GM06990 (cell line): ENCODE results near the gene IL1R1.

ENCODE experiments used
- DNase-seq: peaks from one replicate; pipeline ENCODE4 v3.0.0-alpha.2; 2011; ENCODE audit not compliant: insufficient read length; ENCODE audit errors: extremely low read depth
- H3K27me3 ChIP-seq: replicated peaks from 2 replicates; pipeline ENCODE4 v1.6.0; 2011; ENCODE audit warnings: low read length; ENCODE audit not compliant: control insufficient read depth, insufficient read depth
- H3K36me3 ChIP-seq: 2 replicates; pipeline ENCODE4 v1.5.1; 2011; ENCODE audit warnings: low read length; ENCODE audit not compliant: control insufficient read depth, insufficient read depth
- H3K4me3 ChIP-seq: replicated peaks from 2 replicates; pipeline ENCODE4 v1.5.1; 2011; ENCODE audit warnings: low read depth, mild to moderate bottlenecking, control low read depth, low read length
- TF ChIP-seq, protein P1 (sequence below): IDR thresholded peaks from 2 replicates; pipeline ENCODE4 v1.5.1; 2011; ENCODE audit warnings: low read length, control low read depth, mild to moderate bottlenecking, inconsistent platforms; ENCODE audit not compliant: insufficient read depth, poor library complexity, severe bottlenecking

IL1R1 gene

DNA sequence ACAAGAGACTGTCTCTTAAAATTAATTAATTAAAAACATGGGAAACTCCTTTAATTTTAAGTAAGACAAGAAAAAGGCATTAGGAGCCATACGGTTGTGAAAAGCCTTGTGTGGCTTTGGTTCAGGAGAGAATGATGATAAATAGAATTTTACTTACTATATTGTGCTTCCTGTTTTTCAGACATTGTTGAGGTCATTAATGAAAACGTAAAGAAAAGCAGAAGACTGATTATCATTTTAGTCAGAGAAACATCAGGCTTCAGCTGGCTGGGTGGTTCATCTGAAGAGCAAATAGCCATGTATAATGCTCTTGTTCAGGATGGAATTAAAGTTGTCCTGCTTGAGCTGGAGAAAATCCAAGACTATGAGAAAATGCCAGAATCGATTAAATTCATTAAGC is 33.6 kb downstream of the IL1R1 start:
- no peak overlapping the region for H3K4me3 ChIP-seq
- DNase-seq = no peak
- no peaks in the 10 kb centered on the region for H3K36me3 ChIP-seq
- H3K27me3 ChIP-seq = no peaks in the 10 kb centered on the region
- TF ChIP-seq, protein P1, sequence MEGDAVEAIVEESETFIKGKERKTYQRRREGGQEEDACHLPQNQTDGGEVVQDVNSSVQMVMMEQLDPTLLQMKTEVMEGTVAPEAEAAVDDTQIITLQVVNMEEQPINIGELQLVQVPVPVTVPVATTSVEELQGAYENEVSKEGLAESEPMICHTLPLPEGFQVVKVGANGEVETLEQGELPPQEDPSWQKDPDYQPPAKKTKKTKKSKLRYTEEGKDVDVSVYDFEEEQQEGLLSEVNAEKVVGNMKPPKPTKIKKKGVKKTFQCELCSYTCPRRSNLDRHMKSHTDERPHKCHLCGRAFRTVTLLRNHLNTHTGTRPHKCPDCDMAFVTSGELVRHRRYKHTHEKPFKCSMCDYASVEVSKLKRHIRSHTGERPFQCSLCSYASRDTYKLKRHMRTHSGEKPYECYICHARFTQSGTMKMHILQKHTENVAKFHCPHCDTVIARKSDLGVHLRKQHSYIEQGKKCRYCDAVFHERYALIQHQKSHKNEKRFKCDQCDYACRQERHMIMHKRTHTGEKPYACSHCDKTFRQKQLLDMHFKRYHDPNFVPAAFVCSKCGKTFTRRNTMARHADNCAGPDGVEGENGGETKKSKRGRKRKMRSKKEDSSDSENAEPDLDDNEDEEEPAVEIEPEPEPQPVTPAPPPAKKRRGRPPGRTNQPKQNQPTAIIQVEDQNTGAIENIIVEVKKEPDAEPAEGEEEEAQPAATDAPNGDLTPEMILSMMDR = no peak

GRCh38 chr2:102177814-102178478 is 35.4 kb downstream of the IL1R1 start:
- no peak overlapping the region for H3K4me3 ChIP-seq
- TF ChIP-seq, protein P1 = no peak
- H3K36me3 ChIP-seq = no peaks in the 10 kb centered on the region
- no peaks in the 10 kb centered on the region for H3K27me3 ChIP-seq
- no peak for DNase-seq

GRCh38 chr2:102179061-102179460 is 36.5 kb downstream of the IL1R1 start:
- no peaks in the 10 kb centered on the region for H3K27me3 ChIP-seq
- TF ChIP-seq, protein P1 = no peak
- H3K4me3 ChIP-seq = no peak overlapping the region
- no peak for DNase-seq
- H3K36me3 ChIP-seq = no peaks in the 10 kb centered on the region

GRCh38 chr2:102179788-102180686 is 37.5 kb downstream of the IL1R1 start:
- no peak for DNase-seq
- TF ChIP-seq, protein P1 = no peak
- H3K27me3 ChIP-seq = no peaks in the 10 kb centered on the region
- H3K4me3 ChIP-seq = no peak overlapping the region
- H3K36me3 ChIP-seq = no peaks in the 10 kb centered on the region

GRCh38 chr2:102180687-102180999 is 38.1 kb downstream of the IL1R1 start:
- DNase-seq = no peak
- H3K36me3 ChIP-seq = no peaks in the 10 kb centered on the region
- TF ChIP-seq, protein P1 = no peak
- H3K27me3 ChIP-seq = no peaks in the 10 kb centered on the region
- no peak overlapping the region for H3K4me3 ChIP-seq
